SK-N-MC (cell line): ENCODE data around the gene BEND3.

Source experiments
- DNase-seq: peaks from one replicate; pipeline ENCODE4 v3.0.0-alpha.2; 2011; ENCODE audit warnings: low read depth, low spot score
- H3K27ac ChIP-seq: fragments of 200-600 bp; sonication (generic); 2 replicates; pipeline ENCODE4 v1.5.1; 2016; ENCODE audit warnings: mixed run types
- H3K36me3 ChIP-seq: fragments of 200-600 bp; sonication (generic); 2 replicates; pipeline ENCODE4 v1.6.1; 2017; ENCODE audit warnings: antibody characterized with exemption, low read length, mixed read lengths; ENCODE audit not compliant: insufficient read depth
- H3K4me3 ChIP-seq: fragments of 200-600 bp; sonication (generic); 2 replicates; pipeline ENCODE4 v1.5.1; 2016
- H3K9ac ChIP-seq: fragments of 200-600 bp; sonication (generic); 2 replicates; pipeline ENCODE4 v1.8.0; 2017; ENCODE audit warnings: mixed run types, mixed read lengths; ENCODE audit not compliant: insufficient read length
- H3K9me3 ChIP-seq: fragments of 200-600 bp; sonication (generic); 2 replicates; pipeline ENCODE4 v1.6.1; 2017; ENCODE audit warnings: low read depth, mild to moderate bottlenecking, antibody characterized with exemption, low read length, moderate library complexity, mixed read lengths
- EZH2 ChIP-seq: fragments of 200-600 bp; sonication (generic); IDR thresholded peaks from one replicate; pipeline ENCODE4 v1.6.1; 2017; ENCODE audit warnings: antibody characterized with exemption
- FOXP2 ChIP-seq: optimal IDR thresholded peaks from 2 replicates; pipeline ENCODE3; 2011; ENCODE audit warnings: mild to moderate bottlenecking, moderate library complexity; ENCODE audit not compliant: insufficient read depth; ENCODE audit errors: extremely low read length, control extremely low read depth
- POLR2AphosphoS5 ChIP-seq: IDR thresholded peaks from 2 replicates; pipeline ENCODE4 v1.6.1; 2012; ENCODE audit warnings: mild to moderate bottlenecking, low read depth, low read length, borderline replicate concordance

Gene BEND3

DNA sequence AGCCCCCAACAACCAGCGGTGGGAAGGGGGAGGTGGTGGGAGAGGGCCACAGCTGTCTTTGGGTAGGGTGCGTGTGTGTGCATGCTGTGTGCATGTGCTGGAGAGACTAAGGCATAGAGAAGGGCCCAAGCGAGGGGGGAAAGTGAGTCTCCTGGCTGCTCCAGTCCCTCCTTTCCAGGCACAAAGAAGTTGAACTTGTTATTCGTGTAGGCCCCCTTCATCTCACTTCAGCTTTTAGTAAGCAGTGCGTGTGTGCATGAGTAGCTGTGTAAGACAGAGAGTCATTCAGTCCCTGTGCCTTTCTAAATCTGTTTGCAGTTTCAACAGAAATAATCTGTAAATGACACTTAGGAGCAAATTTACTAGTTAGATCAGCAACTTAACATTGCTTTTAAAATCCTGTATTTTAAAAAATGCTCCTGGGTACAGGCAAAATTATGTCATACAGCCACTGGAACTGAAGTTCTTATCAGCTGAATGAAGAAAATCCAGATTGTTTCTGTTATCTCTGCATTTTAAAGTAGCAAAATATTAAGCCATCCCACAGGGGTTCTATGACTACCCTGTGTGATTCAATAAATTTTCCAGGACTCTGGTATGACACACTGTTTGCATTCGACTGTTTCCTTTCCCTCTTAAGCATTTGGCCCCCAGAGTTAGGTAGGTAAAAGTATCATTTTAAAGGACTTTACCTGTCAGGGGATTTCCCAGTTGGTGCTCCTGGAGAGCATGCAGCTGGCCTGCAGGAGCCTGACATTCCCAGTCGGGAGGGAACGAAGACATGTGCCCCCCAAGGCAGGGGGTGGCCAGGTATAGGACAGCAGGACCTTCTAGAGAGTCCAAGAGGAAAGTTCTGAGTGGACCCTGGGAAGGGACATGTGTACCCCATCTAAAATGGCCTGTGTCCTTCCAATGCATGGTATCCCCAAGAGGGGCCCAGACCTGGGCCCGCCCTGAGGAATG is 48.3 kb downstream of the BEND3 start:
- Histone ChIP-seq H3K27ac (peak overlapping the region; percentile 15; the same call in 1 of the 2 replicates), H3K9ac (no peak overlapping the region), H3K9me3 (no peaks in the 10 kb centered on the region), H3K4me3 (no peak overlapping the region), H3K36me3 (no peaks in the 10 kb centered on the region; the same call in 1 of the 2 replicates)
- DNase-seq, result no peak
- TF ChIP-seq FOXP2, result no peak
- TF ChIP-seq POLR2AphosphoS5, result no peak

DNA sequence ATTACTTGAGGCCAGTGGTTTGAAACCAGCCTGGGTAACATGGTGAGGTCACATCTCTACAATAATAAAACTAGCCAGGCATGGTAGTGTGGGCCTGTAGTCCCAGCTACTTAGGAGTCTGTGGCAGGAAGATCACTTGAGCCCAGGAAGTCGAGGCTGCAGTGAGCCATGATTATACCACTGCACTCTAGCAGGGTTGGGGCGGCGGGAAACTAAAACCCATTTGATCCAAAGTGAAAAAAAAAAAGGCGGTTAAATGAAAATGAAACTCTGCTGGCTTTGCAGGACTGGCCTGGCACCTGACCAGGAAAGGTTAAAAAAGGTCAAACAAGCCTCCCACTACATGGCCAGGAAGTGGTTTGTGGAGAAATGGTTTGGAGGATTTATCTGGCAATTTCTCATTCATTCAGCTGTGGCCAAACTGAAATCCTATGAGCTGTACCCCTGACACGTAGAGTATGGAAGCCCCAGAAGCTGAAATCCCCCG is 50.7 kb downstream of the BEND3 start:
- TF ChIP-seq FOXP2, result no peak
- no peak for TF ChIP-seq EZH2
- no peak for TF ChIP-seq POLR2AphosphoS5
- Histone ChIP-seq H3K36me3 (no peaks in the 10 kb centered on the region; the same call in 1 of the 2 replicates), H3K9ac (peak overlapping the region; percentile 26), H3K27ac (no peak overlapping the region), H3K9me3 (no peaks in the 10 kb centered on the region), H3K4me3 (no peak overlapping the region)
- no peak for DNase-seq

DNA sequence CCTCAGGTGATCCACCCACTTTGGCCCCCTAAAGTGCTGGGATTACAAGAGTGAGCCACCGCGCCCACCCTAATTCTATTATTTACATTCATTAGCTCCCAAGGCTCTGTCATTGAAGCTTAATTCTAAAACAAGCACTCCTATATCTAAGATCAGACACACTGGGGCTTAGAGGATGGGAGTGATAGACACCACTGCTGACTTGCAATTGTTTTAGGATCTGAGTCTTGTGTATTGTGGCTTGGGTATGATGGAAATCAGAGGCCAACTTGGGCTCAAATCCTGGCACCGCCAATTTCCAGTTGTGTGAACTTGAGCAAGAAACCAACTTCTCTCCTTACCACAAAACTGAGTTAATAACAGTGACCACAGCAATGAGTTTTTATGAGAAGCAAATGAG is 52.6 kb downstream of the BEND3 start:
- H3K9me3 ChIP-seq, result no peaks in the 10 kb centered on the region
- H3K27ac ChIP-seq, result no peak overlapping the region
- no peak overlapping the region for H3K9ac ChIP-seq
- no peaks in the 10 kb centered on the region for H3K36me3 ChIP-seq
- no peak overlapping the region for H3K4me3 ChIP-seq
- no peak for DNase-seq
- TF ChIP-seq POLR2AphosphoS5 (no peak), FOXP2 (no peak), EZH2 (no peak)

DNA sequence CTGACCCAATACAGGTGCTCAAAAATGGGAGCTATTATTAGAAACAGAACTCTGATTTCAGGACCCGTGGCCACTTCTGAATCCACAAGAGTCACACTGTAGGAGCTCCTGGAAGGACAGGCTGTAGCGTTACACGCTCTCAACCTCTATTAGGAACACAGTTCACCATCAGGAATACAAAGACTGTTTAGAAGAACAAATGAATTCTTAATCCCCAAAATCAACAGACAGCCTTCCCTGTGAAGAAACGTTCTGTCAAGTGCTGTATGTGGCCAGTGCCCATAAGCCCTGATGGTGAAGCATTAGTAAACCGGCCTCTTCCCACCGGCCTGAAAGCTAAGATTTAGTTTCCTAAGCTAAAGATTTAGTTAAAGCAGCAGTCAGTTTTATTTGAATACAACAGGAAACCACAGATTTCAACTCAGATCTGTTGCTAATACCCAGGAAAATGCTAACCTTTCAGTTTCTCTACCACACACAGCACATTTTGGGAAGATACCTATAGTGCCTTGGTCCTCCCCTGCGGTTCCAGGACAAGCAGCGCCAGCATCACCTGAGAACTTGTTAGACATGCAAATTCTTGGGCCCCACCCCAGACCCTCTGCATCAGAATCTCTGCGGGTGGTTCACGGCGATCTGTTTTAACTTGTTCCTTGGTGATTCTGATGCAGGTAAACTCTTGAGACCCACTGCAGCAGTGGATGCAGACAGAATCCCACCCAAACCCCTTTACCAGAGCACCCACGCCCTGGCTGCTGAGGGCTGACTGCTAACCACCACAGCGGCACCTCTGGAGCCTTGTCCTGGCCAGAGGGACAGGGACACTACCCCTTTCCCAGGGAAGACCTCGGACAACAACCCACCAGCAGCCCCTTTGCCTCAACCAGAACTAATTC is 53.9 kb downstream of the BEND3 start:
- DNase-seq, result no peak
- Histone ChIP-seq H3K4me3 (no peak overlapping the region), H3K27ac (no peak overlapping the region), H3K9me3 (no peaks in the 10 kb centered on the region), H3K36me3 (no peaks in the 10 kb centered on the region), H3K9ac (no peak overlapping the region)
- TF ChIP-seq EZH2, result no peak
- no peak for TF ChIP-seq FOXP2
- no peak for TF ChIP-seq POLR2AphosphoS5

DNA sequence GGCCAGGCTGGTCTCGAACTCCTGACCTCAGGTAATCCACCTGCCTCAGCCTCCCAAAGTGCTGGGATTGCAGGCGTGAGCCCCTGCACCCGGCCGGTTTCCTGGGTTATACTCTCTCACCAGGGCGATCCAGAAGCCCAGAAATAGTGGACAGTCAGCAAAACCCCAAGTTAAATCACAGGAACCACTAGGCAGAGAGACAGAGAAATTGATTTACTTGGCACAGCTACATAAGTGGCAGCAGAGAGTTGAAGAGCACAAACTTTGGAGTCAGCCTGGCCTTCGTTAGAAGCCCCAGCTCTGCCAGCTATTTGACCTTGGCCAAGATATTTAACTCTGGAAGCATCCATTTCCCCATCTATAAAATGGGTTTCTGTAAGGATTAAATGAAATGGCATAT is 54.6 kb downstream of the BEND3 start:
- DNase-seq, result no peak
- TF ChIP-seq POLR2AphosphoS5 (no peak), FOXP2 (no peak), EZH2 (no peak)
- no peak overlapping the region for H3K27ac ChIP-seq
- H3K9me3 ChIP-seq, result no peaks in the 10 kb centered on the region
- no peaks in the 10 kb centered on the region for H3K36me3 ChIP-seq
- no peak overlapping the region for H3K4me3 ChIP-seq
- no peak overlapping the region for H3K9ac ChIP-seq

DNA sequence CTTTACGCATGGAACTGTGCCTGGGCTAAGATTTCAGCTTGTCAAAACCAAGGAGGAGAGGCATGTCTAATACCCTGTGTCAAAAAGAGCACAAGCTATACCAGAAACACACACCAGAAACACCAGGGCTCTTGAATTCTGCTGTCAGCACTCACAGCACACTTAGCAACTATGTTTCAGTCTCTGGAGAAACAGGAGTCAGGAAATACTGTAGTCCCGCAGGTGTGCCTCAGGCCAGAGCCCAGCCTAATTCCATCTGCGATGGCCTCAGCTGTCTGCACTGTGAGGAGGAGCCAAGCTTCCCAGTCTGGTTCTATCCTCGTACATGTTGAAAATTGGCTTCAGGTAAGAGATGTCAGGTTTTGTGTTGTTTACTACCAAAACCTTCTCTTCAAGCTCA is 55.7 kb downstream of the BEND3 start:
- Histone ChIP-seq H3K27ac (no peak overlapping the region), H3K9ac (no peak overlapping the region), H3K4me3 (no peak overlapping the region), H3K9me3 (no peaks in the 10 kb centered on the region), H3K36me3 (no peaks in the 10 kb centered on the region)
- DNase-seq, result no peak
- TF ChIP-seq EZH2 (no peak), FOXP2 (no peak), POLR2AphosphoS5 (no peak)

DNA sequence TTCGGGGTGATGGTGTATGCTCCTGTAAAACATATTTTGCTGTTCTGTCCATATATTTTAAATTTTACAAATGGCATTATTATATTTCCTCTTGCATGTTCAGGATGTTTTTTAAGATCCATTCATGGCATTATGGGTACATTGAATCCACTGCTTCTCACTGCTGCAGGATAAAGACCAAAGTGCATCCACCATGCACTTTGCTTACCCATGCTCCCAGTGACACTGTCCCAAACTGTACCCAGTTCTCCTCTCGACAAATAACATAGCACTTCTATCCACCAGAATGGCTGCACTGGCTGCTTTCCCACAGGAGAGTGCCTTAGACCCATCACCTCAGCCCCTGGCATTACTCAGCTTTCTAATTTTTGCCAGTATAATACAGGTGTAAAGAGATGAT is 57.6 kb downstream of the BEND3 start:
- H3K27ac ChIP-seq, result no peak overlapping the region

DNA sequence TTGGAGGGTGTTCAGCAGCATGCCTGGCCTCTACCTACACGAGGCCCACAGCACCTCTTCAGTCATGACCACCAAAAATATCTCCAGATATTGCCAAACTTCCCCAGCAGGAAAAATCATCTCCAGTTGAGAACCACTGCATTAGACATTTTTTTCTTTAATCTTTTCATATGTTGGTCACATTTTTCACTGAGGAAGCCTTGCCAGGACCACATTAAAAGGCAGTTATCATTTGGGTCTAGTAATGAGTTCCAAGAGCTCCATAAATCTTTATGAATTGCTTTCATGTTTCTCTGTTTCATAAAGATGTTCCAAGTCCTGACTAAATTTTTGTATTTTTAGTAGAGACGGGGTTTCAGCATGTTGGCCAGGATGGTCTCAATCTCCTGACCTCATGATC is 58.5 kb downstream of the BEND3 start:
- TF ChIP-seq EZH2 (no peak), FOXP2 (no peak), POLR2AphosphoS5 (no peak)
- Histone ChIP-seq H3K27ac (no peak overlapping the region), H3K9me3 (no peaks in the 10 kb centered on the region), H3K4me3 (no peak overlapping the region), H3K9ac (no peak overlapping the region), H3K36me3 (no peaks in the 10 kb centered on the region)
- DNase-seq, result no peak

More for the DNA sequence above, 57.6 kb downstream of the BEND3 start:
- DNase-seq, result no peak
- TF ChIP-seq FOXP2 (no peak), EZH2 (no peak), POLR2AphosphoS5 (no peak)
- H3K9ac ChIP-seq, result no peak overlapping the region
- H3K9me3 ChIP-seq, result no peaks in the 10 kb centered on the region
- H3K36me3 ChIP-seq, result no peaks in the 10 kb centered on the region
- no peak overlapping the region for H3K4me3 ChIP-seq
